ENCODE results near the gene CDK11B. TPM values are rescaled to one million over a fixed set of nuclear protein-coding genes. Genes with fewer than 3 reads are reported as not detected.

The CDK11B gene
- total and polyA plus RNA-seq, 2 of the 8 experiments (the other 6 are each of a cell fraction or from before 2014, with no cell fraction given): 11.1 to 31.9 TPM

DNA sequence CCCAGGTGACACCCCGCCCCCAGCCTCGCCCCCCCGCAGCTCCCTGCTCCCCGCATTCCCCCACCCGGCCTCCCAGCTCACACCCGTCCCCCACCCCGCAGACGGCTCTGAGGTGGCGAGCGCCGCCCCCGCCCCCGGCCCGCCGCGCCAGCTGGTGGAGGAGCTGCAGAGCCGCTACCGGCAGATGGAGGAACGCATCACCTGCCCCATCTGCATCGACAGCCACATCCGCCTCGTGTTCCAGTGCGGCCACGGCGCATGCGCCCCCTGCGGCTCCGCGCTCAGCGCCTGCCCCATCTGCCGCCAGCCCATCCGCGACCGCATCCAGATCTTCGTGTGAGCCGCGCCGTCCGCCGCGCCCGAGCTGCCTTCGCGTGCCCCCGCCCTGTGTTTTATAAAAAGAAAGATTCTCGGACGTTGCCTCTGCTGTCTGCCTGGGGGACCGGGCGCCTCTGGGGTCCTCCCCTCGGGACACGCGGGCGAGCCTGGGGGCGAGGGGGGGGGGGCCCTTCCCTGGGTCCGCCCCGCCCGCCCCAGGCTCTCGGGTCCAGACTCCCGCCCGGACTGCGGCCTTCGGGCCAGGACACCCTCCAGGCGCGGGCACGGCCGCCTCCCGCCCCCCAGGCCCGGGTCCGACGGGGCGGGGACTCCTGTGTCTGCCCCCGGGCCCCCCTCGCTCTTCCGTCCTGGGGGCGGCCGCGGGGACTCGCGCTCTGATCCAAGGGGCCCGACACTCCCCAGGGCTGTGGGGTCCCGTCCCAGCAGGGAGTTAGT is 28.4 kb downstream of the CDK11B start (continued):
- no peak for TF ChIP-seq KDM5A (IDR thresholded peaks at IDR 0.05; ENCODE audit: low read length)
- no peak for TF ChIP-seq CBX8 (IDR thresholded peaks at IDR 0.05; ENCODE audit: borderline replicate concordance, low read depth, low read length)
- TF ChIP-seq GABPA (IDR thresholded peaks at IDR 0.05; ENCODE audit: borderline replicate concordance, insufficient read depth, low read length): no peak; the same call in 1 of the 2 replicates
- TF ChIP-seq ZNF274 (IDR thresholded peaks at IDR 0.05; ENCODE audit: borderline replicate concordance, extremely low read depth, low read length): no peak
- TF ChIP-seq HDAC2 (IDR thresholded peaks at IDR 0.05; ENCODE audit: borderline replicate concordance in 1 of 2, low read depth in 2 of 2, low read length in 2 of 2): no peak
- no peak for TF ChIP-seq ATF3 (IDR thresholded peaks at IDR 0.05; ENCODE audit: insufficient read depth, low read depth, low read length)
- TF ChIP-seq CTBP2 (IDR thresholded peaks at IDR 0.05; ENCODE audit: borderline replicate concordance, insufficient read depth, insufficient read length, low read length): no peak
